ENCODE results near the gene TBCD. TPM values are rescaled to one million over a fixed set of nuclear protein-coding genes. Genes with fewer than 3 reads are reported as not detected.
A peak's percentile ranks its signal among the peaks of the same experiment; 100 is the strongest.

Gene TBCD
- total RNA-seq, 1 experiment from 2014 or later: 173 TPM

DNA sequence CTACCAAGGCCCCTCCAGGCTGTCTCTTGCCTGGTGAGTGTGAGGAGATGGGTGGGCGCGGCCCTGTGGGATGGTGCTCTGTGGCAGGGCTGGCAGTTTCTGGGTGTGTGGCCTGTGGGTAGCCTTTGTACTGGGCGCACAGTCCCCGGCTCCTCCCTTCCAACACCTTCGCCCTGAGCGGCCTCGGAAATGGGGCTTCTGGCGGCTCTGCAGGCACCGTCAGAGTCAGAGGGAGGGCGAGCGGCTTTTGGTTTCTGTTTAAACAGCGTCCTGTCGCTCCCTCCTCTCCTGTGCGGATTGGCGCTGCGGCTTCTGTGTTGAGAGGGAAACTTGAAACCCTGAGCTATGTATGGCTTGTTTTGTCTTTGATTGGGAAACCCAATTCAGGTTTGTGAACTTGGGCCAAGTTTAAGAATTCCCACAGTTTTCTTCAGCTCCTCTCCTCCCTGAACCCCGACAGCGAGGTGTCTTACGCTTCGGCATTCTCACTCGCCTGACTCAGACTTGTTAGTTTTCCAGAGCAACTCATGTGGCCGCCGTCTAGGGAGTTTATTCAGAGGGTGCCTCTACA lies 96.2 kb downstream of the TBCD start:
- H3K36me3 Mint-ChIP-seq: peaks cover 22% of the 10 kb centered on the region

DNA sequence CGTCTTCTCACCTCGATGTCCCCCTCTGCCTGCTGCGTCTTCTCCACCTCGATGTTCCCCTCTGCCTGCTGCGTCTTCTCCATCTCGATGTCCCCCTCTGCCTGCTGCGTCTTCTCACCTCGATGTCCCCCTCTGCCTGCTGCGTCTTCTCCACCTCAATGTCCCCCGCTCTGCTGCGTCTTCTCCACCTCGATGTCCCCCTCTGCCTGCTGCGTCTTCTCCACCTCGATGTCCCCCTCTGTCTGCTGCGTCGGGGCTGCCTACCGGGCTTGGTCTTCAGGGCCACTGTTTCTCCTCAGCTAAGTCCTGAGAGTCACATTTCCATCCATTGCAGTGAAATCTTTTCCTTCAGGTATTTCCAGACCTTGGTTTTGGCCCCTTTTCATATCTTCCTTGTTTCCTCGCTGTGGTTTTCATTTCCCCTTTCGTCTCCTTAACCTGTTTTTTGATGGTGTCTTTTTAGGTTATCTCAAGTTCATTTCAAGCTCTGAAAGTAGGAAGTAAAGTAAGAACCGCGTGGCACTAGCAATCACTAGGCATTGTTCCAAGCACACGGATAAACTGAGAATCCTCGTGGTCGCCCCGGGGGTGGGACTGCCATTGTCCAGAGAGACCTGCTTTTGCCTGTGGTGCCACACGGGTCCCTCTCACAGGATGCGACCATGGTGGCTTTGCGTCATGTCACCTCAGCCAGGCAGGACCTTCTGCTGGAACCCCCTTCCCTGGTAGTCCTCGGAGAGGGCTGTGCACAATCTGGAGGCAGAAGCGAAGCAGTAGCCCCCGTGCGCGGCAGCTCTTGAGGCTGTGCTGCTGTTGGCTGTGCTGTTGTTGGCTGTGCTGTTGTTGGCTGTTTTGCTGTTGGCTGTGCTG lies 97.4 kb downstream of the TBCD start:
- POLR2A ChIA-PET: no interaction called here

More for the DNA sequence above, 96.2 kb downstream of the TBCD start:
- no peak for DNase-seq (ENCODE audit: low spot score)
- TF ChIP-seq, protein P1, sequence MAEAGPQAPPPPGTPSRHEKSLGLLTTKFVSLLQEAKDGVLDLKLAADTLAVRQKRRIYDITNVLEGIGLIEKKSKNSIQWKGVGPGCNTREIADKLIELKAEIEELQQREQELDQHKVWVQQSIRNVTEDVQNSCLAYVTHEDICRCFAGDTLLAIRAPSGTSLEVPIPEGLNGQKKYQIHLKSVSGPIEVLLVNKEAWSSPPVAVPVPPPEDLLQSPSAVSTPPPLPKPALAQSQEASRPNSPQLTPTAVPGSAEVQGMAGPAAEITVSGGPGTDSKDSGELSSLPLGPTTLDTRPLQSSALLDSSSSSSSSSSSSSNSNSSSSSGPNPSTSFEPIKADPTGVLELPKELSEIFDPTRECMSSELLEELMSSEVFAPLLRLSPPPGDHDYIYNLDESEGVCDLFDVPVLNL (CRISPR knock-in tag; IDR thresholded peaks at IDR 0.05; ENCODE audit: borderline replicate concordance, low read depth): no peak
- TF ChIP-seq ZNF219 (CRISPR knock-in tag; IDR thresholded peaks at IDR 0.05; ENCODE audit: borderline replicate concordance): no peak
- TF ChIP-seq, protein P2, sequence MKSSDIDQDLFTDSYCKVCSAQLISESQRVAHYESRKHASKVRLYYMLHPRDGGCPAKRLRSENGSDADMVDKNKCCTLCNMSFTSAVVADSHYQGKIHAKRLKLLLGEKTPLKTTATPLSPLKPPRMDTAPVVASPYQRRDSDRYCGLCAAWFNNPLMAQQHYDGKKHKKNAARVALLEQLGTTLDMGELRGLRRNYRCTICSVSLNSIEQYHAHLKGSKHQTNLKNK (CRISPR knock-in tag; IDR thresholded peaks at IDR 0.05): no peak
- ChIA-PET POLR2A (no interaction called here), CTCF (no interaction called here)
- Mint-ChIP-seq H3K27me3 (ENCODE audit: low read depth) (no peaks in the 10 kb centered on the region), H3K9me3 (peaks cover 4% of the 10 kb centered on the region), H3K4me3 (no peak overlapping the region), H3K27ac (peak overlapping the region; percentile 83; the same call in 1 of the 2 replicates), H3K4me1 (peaks cover 8% of the 10 kb centered on the region)
- peak; percentile 53 for ATAC-seq

More for the DNA sequence above, 97.4 kb downstream of the TBCD start:
- DNase-seq (ENCODE audit: low spot score): no peak
- CTCF ChIA-PET: no interaction called here
- peak overlapping the region; percentile 79 for H3K27ac Mint-ChIP-seq
- no peaks in the 10 kb centered on the region for H3K27me3 Mint-ChIP-seq (ENCODE audit: low read depth)
- no peak for ATAC-seq
- H3K9me3 Mint-ChIP-seq: peaks cover 4% of the 10 kb centered on the region
- H3K36me3 Mint-ChIP-seq: peaks cover 30% of the 10 kb centered on the region
- TF ChIP-seq, protein P3, sequence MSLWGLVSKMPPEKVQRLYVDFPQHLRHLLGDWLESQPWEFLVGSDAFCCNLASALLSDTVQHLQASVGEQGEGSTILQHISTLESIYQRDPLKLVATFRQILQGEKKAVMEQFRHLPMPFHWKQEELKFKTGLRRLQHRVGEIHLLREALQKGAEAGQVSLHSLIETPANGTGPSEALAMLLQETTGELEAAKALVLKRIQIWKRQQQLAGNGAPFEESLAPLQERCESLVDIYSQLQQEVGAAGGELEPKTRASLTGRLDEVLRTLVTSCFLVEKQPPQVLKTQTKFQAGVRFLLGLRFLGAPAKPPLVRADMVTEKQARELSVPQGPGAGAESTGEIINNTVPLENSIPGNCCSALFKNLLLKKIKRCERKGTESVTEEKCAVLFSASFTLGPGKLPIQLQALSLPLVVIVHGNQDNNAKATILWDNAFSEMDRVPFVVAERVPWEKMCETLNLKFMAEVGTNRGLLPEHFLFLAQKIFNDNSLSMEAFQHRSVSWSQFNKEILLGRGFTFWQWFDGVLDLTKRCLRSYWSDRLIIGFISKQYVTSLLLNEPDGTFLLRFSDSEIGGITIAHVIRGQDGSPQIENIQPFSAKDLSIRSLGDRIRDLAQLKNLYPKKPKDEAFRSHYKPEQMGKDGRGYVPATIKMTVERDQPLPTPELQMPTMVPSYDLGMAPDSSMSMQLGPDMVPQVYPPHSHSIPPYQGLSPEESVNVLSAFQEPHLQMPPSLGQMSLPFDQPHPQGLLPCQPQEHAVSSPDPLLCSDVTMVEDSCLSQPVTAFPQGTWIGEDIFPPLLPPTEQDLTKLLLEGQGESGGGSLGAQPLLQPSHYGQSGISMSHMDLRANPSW (CRISPR knock-in tag; conservative IDR thresholded peaks at IDR 0.05; ENCODE audit: low read depth): no peak
- TF ChIP-seq, protein P4, sequence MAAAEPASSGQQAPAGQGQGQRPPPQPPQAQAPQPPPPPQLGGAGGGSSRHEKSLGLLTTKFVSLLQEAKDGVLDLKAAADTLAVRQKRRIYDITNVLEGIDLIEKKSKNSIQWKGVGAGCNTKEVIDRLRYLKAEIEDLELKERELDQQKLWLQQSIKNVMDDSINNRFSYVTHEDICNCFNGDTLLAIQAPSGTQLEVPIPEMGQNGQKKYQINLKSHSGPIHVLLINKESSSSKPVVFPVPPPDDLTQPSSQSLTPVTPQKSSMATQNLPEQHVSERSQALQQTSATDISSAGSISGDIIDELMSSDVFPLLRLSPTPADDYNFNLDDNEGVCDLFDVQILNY (CRISPR knock-in tag; IDR thresholded peaks at IDR 0.05): no peak
- no peak for TF ChIP-seq TEAD1 (CRISPR knock-in tag; IDR thresholded peaks at IDR 0.05)
- TF ChIP-seq, protein P5, sequence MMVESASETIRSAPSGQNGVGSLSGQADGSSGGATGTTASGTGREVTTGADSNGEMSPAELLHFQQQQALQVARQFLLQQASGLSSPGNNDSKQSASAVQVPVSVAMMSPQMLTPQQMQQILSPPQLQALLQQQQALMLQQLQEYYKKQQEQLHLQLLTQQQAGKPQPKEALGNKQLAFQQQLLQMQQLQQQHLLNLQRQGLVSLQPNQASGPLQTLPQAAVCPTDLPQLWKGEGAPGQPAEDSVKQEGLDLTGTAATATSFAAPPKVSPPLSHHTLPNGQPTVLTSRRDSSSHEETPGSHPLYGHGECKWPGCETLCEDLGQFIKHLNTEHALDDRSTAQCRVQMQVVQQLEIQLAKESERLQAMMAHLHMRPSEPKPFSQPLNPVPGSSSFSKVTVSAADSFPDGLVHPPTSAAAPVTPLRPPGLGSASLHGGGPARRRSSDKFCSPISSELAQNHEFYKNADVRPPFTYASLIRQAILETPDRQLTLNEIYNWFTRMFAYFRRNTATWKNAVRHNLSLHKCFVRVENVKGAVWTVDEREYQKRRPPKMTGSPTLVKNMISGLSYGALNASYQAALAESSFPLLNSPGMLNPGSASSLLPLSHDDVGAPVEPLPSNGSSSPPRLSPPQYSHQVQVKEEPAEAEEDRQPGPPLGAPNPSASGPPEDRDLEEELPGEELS (CRISPR knock-in tag; IDR thresholded peaks at IDR 0.05): no peak
- TF ChIP-seq, protein P6, sequence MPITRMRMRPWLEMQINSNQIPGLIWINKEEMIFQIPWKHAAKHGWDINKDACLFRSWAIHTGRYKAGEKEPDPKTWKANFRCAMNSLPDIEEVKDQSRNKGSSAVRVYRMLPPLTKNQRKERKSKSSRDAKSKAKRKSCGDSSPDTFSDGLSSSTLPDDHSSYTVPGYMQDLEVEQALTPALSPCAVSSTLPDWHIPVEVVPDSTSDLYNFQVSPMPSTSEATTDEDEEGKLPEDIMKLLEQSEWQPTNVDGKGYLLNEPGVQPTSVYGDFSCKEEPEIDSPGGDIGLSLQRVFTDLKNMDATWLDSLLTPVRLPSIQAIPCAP (CRISPR knock-in tag; IDR thresholded peaks at IDR 0.05): no peak
- TF ChIP-seq FOXJ3 (CRISPR knock-in tag; IDR thresholded peaks at IDR 0.05; ENCODE audit: borderline replicate concordance): no peak
- TF ChIP-seq, protein P7, sequence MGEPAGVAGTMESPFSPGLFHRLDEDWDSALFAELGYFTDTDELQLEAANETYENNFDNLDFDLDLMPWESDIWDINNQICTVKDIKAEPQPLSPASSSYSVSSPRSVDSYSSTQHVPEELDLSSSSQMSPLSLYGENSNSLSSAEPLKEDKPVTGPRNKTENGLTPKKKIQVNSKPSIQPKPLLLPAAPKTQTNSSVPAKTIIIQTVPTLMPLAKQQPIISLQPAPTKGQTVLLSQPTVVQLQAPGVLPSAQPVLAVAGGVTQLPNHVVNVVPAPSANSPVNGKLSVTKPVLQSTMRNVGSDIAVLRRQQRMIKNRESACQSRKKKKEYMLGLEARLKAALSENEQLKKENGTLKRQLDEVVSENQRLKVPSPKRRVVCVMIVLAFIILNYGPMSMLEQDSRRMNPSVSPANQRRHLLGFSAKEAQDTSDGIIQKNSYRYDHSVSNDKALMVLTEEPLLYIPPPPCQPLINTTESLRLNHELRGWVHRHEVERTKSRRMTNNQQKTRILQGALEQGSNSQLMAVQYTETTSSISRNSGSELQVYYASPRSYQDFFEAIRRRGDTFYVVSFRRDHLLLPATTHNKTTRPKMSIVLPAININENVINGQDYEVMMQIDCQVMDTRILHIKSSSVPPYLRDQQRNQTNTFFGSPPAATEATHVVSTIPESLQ (CRISPR knock-in tag; IDR thresholded peaks at IDR 0.05): no peak
- TF ChIP-seq, protein P8, sequence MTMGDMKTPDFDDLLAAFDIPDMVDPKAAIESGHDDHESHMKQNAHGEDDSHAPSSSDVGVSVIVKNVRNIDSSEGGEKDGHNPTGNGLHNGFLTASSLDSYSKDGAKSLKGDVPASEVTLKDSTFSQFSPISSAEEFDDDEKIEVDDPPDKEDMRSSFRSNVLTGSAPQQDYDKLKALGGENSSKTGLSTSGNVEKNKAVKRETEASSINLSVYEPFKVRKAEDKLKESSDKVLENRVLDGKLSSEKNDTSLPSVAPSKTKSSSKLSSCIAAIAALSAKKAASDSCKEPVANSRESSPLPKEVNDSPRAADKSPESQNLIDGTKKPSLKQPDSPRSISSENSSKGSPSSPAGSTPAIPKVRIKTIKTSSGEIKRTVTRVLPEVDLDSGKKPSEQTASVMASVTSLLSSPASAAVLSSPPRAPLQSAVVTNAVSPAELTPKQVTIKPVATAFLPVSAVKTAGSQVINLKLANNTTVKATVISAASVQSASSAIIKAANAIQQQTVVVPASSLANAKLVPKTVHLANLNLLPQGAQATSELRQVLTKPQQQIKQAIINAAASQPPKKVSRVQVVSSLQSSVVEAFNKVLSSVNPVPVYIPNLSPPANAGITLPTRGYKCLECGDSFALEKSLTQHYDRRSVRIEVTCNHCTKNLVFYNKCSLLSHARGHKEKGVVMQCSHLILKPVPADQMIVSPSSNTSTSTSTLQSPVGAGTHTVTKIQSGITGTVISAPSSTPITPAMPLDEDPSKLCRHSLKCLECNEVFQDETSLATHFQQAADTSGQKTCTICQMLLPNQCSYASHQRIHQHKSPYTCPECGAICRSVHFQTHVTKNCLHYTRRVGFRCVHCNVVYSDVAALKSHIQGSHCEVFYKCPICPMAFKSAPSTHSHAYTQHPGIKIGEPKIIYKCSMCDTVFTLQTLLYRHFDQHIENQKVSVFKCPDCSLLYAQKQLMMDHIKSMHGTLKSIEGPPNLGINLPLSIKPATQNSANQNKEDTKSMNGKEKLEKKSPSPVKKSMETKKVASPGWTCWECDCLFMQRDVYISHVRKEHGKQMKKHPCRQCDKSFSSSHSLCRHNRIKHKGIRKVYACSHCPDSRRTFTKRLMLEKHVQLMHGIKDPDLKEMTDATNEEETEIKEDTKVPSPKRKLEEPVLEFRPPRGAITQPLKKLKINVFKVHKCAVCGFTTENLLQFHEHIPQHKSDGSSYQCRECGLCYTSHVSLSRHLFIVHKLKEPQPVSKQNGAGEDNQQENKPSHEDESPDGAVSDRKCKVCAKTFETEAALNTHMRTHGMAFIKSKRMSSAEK (CRISPR knock-in tag; IDR thresholded peaks at IDR 0.05; ENCODE audit: borderline replicate concordance): no peak
- TF ChIP-seq ZNF138 (CRISPR knock-in tag; conservative IDR thresholded peaks at IDR 0.05): no peak
- no peak overlapping the region for H3K4me3 Mint-ChIP-seq
- peaks cover 9% of the 10 kb centered on the region; the same call in 1 of the 2 replicates for H3K4me1 Mint-ChIP-seq
